Nucleus accumbens (tissue), 56 donors: ENCODE results near the gene DPM2.

Source experiments
- DNase-seq, 56 donors: peaks; one replicate each; lab custom pipeline; 2025; lab: John Stamatoyannopoulos, UW

The DPM2 gene

DNA sequence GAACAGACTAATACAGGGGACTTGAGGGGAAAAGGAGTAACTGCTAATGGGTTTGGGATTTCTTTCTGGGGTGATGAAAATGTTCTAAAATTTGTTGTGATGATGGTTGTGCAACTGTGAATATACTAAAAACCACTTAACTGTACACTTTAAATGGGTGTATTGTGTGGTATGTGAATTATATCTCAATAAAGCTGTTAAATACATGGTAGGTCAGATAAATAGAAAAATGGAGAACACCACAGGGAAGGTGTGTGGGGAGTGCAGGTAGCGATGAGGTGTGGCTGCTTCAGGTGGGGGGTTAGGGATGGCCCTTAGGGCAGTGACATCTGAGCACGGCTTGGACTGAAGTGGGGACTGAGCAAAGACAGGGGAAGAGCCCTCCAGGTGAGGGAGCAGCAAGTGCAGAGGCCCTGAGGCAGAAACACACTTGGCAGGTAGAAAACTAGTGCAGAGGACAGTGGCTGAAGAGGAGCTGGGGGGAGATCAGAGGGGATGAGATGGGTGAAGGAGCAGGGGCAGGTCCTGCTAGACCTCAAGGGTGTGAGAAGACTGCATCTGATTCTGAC, 22.3 kb upstream of the DPM2 start:
- no peak for DNase-seq

DNA sequence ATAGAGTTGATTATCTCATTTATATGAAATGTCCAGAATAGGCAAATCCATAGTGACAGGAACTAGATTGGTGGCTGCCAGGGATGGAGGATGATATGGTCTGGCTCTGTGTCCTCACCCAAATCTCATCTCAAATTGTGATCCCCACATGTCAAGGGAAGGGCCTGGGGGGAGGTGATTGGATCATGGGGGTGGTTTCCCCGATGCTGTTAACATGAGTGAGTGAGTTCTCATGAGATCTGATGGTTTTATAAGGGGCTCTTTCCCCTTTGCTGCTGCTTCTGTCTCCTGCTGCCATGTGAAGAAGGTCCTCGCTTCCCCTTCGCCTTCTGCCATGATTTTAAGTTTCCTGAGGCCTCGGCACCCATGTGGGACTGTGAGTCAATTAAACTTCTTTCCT, 21.7 kb upstream of the DPM2 start:
- no peak for DNase-seq

DNA sequence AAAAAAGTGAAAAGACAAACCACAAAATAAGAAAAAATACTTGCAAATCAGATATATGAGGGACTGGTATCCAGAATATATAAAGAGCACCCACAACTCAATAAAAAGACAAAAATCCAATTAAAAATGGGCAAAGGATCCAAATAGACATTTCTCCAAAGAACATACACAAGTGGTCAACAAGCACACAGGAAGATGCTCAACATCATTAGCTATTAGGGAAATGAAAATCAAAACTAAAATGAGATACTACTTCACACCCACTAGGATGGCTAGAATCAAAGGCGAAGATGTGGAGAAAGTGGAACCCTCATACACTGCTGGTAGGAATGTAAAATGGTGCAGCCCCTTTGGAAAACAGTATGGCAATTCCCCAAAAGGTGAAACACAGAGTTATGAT, 21.1 kb upstream of the DPM2 start:
- no peak for DNase-seq

DNA sequence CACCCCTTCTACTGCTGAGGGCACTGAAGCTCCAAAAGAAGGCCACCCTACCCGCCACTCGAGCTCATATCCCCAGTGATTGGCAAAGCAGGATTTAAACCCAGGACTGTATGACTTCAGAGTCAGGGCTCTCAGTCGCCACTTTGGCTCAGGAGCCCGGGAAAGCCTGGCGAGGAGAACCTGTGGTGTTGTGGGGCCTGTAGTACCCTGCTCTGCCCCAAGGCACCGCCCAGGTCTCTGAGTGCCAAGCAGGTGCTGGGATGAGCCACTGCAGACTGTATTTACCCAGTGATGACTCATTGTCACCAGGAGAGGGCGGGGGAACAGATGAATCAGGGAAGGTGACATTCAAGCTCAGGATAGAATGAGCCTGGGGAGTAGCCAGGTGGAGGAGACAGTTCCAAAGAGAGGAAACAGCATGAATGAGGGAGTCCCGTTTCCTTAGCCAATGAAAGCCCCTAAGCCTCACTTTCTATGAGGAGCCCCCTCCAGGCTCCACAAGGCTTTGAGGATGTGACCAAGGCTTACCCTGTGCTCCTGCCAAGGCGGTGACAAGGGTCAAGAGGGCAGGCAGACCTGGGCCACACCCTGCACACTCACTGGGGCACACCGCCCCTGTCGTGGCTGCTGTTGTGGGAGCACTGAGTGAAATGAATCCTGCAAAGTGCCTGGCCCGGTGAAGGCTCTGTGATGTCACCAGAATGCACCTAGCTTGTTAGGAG, 17.8 kb upstream of the DPM2 start:
- DNase-seq: peak in 43 of 56 donors; percentile 40 to 89 (median 65)

DNA sequence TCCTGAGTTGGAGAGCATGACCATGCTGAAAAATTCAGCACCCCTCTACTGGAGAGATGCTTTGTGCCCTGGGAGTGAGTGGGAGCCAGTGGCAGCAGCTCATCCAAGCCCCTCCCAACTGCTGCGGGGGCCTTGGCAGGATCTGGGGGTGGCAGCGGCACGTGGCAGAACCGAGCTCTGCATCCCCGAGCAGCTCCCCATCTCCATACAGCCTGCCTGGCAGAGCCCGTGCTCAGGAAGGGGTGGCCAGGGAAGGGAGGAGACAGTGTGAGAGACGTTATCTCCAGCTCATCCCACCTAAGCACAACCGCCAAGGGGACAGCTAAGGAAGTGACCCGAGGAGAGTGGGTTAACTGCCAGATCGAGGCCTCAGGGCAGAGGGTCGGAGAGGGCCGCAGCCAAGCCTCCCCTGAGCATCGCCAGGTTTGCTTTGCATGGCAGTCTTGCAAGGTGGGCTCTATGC, 17.2 kb upstream of the DPM2 start:
- peak in 50 of 56 donors; percentile 27 to 91 (median 75) for DNase-seq

DNA sequence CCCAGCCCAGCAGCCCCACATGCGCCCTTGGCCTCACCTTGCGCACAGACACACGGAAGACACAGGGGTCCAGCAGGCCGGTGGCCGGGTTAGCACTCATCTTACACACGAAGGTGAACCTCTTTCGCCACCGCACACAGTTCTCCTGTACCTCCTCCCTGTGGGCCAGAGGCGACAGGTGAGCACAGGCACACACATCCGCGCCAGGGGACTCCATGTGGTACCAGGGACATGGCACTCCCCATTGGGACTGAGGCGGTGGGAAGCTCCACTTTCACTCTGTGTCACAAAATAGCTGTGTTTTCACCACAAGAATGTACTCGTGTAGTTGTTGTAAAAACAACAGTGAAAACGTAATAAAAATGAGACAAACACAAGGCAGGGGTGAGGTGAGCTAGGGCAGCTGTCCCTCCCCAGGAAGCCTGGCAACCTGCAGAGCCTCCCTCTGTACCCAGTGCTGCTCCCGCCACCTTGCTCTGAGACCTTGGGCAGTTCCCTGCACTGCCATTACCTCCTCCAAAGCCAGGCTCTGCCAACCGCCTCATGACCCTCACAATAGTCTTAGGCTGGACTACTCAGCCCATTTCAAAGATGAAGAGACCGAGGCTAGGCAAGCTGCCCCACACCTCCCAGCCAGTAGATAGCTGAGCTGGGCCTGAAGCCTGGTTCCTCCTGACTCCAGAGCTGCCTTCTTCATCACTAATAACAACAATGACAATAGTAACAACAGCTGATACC, 16.3 kb upstream of the DPM2 start:
- peak in 1 of 56 donors; percentile 21 for DNase-seq

DNA sequence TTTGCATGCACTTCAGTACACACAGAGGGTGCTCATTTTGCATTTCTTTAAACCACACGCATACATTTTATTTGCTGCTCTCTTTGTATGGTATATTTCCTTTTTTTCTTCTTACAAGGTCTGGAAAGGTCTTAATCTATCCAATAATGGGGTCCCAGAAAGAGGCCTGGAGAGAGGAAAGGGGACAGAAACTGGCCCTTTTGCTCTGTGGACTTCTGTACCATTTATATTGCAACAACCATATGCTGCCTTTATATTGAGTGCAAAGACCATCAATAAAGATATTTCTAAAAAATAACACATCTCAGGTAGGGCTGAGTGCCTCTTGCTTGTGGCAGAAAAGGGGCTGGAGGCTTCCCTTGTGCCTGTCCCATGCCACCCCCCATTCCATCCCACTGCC, 15.5 kb upstream of the DPM2 start:
- no peak for DNase-seq

DNA sequence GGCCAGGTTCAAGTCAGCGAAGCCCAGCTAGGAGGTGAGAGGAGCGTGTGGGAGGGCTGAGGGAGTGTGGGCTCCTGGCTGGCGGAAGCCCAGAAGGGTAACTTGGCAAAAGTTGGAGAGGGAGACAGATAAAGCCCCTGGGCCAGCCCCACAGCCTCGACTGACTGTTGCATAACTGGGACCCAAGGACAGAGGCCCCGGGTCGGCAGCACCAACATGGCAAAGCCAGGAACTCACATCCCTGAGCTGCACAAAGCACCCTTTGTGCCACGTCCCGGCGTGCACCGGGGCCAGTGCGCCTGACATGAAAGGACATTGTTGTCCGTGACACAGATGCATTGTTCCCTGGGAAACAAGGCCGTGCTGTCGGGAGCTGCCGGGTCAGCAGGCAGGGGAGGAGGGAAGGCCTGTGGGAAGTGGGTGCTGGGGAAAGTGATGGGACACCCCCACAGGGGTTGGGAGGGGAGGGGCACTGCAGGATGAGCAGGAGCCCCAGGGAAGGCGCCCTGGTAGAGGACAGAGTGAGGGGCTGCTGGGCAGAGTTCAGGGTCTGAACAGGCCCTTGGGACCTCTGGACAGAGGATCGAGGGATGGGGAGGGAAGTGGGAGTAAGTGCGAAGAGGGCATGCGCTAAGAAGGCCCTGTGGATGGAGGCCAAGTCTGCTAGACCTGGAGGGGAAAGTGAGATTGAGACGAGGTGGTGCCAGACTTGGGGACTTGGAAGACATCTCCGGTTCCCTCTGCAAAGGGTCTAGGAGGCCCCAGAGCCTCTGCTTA, 13.0 kb upstream of the DPM2 start:
- peak; percentile 45 to 99 (median 93) for DNase-seq

DNA sequence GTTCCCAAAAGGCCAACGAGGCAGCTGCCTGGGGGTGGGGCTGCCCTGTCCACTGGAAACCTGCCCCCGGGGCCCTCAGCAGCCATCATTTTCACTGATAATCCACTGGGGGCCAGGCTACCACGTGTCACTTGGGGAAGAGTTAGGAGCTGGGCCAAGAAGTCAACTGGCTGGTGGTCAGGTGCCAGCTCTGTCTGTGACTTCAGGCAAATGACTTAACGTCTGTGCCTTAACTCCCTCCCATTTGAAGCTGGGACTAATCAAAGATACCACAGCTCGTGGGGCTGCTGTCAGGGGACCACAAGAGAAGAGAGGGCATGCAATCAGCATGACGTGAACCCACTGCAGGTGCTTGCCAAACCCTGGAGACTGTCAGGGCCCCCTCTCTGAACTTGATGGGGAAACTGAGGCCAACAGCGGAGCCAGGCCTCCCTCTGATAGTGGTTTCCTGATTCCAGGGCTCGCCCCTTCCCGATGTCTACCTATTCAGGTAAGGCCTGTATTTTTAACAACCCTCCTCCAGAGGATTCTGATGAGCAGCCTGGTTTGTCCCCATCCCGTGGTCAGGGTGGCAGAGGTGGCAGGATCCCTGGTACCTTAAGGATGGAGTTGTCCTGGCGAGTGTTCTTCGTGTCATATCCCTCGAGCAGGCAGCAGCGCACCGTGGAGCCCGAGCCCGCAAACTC, 12.3 kb upstream of the DPM2 start:
- DNase-seq: peak in 46 of 56 donors; percentile 29 to 80 (median 60)

DNA sequence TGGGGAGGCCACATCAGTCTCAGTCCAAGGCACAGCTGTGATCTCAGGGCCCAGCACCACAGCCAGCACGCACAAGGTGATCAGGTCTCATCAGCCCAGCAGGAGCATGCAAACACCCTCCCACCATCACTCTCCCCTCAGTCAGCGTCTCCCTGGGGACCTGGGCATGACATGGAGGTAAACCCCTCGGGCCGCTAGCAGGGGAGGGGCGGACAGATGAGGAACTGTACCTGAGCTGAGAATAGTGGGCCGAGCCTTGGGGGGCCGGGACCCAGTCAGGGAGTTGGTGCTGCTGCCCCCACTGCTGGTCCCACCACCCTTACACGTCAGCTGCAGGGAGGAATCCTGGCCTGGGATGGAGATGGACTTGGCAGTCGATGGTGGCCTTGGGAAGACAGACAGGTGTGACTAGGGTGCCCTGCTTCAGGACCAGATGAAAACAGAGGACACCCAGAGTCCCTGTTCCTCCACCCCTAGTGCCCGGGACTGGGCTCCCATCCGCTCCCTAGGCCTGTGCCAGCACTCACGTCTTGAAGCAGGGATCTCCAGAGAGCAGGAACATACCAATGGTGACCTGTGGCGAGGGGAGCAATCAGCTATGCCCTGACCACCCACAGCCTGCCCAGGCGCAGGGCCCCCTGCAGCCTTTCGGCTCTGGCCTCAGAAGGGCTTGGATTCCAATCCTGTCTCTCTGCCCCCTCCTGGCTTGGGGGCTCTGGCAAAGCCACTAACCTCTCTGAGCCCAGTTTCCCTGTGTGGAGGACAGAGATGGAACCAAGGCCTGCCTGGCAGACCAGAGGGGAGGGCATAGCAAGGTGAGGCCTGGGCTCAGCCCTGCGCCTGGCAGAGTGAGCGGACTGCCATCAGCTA, 10.4 kb upstream of the DPM2 start:
- DNase-seq: peak in 1 of 56 donors; percentile 46

DNA sequence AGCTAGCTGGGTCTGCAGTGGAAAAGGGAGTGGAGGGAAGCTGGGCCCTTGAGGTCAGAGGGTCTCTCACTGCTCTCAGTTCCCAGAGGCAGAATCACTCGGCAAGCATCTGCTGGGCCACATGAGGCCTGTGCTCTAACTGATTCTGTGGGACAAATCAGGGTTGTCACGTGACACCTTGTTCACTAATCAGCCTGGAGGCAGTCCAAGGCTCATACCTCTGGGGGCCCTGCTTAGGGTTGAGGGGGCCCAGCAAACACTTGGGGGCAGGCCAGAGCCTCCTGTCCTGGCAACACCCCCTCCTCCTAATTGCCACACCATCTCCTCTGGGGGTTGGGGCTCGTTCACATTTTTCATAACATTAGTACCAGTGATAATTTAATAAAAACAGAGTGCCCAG, 9.1 kb upstream of the DPM2 start:
- DNase-seq: no peak

DNA sequence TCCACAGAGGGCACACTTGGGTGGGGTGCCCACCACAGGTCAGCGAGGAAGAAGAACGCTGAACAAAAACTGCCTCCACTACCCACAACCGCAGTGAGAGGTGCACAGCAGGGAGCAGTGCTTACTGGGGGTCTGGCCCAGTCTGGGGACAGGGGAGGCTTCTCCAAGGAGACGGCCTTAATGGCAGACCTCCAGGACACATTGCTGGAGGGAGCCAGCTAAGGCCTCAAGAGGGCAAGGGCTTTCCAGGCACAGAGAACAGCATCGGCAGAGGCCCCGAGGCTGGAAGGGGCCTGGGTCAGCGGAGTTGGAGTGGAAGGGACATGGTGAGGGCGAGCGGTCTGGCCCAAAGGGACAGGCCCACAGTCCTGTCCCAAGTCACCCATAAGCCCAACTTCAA, 8.3 kb upstream of the DPM2 start:
- peak in 2 of 56 donors; percentile 29 to 45 for DNase-seq

DNA sequence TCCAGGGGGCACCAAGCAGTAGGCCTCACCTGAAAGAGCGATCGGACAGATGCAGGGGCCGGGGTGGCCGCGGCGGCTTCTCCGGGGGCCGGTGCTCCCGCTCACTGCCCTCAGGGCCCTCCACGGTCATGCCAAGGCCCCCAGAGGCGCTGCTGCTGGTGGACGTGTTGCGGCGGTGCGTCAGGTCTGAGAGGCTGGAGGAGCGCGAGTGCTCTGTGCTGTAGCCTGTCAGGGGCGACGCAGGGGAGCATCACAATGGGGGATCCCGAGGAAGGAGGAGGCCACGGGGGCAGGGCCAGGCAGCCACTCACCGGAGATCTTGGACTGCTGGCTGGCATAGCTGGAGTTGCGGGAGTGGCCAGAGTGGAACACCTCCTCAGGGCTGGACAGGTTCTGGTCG, 7.7 kb upstream of the DPM2 start:
- DNase-seq: no peak

DNA sequence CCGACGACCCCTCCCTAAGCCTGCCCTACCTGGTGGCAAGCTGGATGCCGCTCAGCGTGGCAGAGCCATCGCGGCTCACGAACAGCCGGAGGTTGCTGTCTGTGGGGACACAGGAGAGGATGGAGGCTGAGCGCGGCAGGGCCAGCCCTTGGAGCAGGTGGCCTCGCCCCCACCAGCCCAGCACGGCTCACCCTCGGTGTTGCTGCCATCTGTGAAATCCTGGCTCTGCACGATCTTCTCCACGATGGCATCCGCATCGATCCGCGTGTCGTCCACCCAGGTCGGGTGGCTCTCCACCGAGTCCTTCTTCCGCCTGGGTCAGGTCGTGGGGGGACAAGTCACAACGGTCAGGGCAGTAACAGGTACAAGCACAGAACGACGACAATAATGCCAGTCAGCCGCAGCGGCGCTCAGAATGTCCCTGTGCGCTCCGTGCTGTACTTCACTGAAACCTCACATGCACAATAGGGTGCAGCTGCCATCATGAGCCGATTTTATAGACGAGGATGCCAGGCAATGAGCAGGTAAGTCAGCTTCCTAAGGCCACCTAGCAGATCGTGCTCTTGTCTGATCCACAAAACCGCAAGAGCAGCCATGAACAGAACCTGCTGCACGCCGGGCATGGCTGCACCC, 7.0 kb upstream of the DPM2 start:
- no peak for DNase-seq

DNA sequence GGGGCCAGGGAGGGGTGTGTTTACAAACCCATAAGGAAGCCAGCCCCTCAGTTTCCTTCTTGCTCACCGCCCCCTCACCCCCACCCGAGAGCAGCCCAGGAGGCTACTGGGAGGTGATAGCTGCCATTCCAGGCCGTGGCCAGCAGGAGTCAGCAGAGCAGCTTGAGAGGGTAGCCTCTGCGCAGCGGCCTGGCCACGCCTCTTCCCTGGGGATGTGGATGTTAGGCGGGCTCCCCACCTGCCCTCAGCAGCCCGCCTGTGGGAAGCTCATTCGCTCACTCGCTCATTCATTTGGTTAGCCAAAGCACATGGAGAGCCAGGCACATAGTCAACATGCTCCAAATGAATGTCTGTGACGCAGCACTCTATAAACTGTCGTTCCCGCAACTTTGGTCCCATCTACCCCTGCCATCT, 6.1 kb upstream of the DPM2 start:
- peak in 55 of 56 donors; percentile 26 to 92 (median 78) for DNase-seq

DNA sequence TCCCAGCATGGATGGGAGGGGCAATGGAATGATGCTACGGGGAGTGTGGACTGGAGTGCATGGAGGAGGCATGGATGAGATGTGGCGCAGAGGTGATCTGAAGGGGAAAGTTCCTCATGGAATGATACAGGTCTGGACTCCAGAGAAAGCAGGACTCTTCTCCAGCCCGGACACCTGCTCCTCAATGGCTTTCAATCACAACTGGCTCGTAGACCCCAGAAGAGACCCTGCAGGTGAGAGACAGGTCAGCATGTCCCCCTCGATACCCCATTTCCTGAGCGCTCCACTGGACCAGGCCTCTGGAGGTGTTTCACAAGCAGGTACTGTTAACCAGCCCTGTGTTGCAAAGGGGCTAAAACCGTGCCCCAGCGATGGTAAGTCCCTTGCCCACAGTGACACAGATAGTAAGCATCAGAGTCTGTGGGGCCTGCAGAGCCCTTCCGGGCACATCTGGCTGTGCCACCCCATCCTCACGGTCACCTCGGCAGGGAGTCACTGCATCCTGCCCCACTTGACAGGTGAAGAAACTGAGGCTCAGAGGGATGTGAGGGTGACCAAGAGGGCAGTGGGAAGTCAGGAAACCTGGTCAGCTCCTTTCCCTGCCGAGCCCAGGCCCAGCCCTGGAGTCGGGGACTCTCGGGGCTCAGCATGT, 5.5 kb upstream of the DPM2 start:
- DNase-seq: peak in 2 of 56 donors; percentile 18 to 38

DNA sequence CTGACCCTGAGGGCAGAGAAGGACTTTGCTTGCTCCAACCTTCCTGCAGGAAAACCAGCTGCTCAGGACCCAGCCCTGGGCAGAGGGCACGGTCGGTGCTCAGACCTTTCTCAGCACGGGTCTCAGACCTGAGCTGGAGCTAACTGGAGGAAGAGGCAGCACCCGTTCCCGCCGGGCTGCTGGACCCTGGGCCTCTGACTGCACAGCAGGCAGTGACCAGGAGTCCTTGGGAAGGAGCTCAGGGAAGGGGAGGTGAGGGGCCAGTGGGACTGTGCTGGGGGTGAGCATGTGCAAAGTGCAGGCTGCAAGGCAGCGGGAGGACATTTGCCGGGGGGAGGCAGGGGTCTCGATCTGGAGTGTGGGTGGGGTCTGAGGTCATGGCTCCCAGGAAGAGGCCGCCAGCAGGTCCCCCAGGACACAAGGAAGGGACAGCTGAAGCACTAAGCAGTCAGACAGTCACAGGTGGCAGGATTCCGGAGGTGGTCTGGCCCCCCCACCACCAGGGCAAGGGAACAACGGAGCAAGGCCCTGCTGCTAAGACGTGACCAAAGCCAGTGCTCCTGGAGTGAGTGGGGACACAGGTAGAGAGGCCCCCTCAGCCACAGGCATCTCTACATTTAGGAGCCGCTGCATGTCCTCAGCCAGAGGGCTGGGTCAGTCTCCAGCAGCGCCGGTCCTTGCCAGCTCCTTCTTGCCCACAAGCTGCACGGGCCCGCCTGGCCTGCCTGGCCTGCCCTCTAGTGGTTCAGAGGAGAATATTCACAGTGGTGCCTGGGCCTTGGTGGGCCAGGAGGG, 4.8 kb upstream of the DPM2 start:
- peak in 42 of 56 donors; percentile 21 to 74 (median 48) for DNase-seq

DNA sequence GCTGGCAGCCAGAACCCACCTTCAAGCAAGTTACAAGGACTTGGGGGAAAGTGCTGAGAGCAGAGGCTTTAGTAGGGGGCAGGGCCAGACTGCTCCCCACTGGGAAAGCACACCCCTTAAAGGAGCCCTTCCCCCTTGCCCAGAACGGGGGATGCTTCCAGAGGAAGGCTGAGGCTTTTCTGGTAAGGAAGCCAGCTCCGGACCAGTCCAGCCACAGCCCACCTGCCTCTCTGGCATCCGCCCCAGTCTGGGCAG, 4.2 kb upstream of the DPM2 start:
- DNase-seq: peak in 1 of 56 donors; percentile 42
